C4-2B (cell line): ENCODE results near the gene CADPS2.

ENCODE experiments used
- ZFX ChIP-seq: fragments of 450-650 bp; IDR thresholded peaks from 2 replicates; pipeline ENCODE4 v1.6.1; 2017
- TF ChIP-seq, protein P1 (sequence below): fragments of 450-650 bp; conservative IDR thresholded peaks from 2 replicates; pipeline ENCODE4 v1.5.1; 2017; ENCODE audit warnings: mild to moderate bottlenecking

DNA sequence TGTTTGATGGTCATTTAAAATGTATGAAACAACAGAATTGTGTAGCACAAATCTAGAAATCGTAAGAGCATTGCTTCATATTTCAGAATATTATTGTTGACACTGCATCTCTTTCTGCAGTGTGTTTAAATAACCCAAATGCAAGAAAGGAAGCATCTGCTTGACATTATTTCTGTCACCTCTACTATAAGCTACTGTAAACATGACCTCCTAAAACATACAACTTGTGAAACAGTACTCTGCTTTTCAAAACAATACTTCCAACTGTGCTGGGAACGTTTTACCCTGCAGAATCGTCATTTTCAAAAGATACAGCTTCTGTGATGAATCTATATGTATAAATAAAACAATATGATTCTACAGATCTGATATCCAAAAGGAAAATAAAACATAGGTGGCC lies 269.3 kb downstream of the CADPS2 start:
- TF ChIP-seq, protein P1, sequence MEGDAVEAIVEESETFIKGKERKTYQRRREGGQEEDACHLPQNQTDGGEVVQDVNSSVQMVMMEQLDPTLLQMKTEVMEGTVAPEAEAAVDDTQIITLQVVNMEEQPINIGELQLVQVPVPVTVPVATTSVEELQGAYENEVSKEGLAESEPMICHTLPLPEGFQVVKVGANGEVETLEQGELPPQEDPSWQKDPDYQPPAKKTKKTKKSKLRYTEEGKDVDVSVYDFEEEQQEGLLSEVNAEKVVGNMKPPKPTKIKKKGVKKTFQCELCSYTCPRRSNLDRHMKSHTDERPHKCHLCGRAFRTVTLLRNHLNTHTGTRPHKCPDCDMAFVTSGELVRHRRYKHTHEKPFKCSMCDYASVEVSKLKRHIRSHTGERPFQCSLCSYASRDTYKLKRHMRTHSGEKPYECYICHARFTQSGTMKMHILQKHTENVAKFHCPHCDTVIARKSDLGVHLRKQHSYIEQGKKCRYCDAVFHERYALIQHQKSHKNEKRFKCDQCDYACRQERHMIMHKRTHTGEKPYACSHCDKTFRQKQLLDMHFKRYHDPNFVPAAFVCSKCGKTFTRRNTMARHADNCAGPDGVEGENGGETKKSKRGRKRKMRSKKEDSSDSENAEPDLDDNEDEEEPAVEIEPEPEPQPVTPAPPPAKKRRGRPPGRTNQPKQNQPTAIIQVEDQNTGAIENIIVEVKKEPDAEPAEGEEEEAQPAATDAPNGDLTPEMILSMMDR = no peak
- no peak for TF ChIP-seq ZFX
